GM12874 (cell line): ENCODE data around the gene RAD1.

Source experiments
- CTCF ChIP-seq: IDR thresholded peaks from 2 replicates; pipeline ENCODE4 v1.5.1; 2011; ENCODE audit warnings: low read depth, mild to moderate bottlenecking, control low read depth, low read length, moderate library complexity; ENCODE audit not compliant: insufficient read depth

Gene RAD1

DNA sequence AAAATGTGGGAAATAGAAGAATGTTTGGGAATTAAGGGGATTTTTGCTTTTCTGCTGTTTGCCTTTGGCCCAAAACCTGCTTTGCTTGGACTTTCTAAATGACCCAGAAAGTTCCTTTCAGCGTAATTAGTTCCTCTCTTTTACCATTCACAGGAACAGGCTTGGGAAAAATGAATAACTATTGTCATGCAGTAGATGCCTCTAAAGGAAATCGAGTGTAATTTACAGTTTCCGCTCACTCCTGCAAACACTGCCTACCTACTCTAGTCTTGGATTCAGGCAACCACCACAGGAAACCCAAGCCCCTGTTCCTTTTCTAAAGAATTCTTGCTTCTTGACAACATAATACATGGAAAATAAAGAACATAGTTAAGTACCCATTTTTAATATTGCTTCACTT, 51.4 kb downstream of the RAD1 start:
- no peak for TF ChIP-seq CTCF

GRCh38 chr5:34859253-34859652, 56.1 kb downstream of the RAD1 start:
- no peak for TF ChIP-seq CTCF

DNA sequence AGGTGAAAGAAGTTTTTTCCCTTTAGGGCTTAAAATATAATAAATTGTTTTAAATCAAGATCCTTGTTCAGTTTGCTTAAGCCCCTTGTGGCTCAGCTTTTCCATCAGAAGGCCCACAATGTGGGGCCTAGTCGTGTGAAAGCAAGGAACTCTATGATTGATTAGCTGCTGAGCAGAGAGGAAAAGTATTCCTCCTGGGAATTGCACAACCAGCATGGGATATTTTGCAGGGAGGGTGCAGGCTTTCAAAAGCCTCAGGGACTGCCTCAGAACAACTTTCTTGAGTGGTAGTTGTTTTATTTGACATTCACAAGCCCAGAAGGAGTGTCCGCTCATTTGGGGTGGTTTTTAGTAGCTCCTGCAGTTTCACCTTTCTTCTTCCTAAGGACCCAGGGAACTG, 56.5 kb downstream of the RAD1 start:
- no peak for TF ChIP-seq CTCF

DNA sequence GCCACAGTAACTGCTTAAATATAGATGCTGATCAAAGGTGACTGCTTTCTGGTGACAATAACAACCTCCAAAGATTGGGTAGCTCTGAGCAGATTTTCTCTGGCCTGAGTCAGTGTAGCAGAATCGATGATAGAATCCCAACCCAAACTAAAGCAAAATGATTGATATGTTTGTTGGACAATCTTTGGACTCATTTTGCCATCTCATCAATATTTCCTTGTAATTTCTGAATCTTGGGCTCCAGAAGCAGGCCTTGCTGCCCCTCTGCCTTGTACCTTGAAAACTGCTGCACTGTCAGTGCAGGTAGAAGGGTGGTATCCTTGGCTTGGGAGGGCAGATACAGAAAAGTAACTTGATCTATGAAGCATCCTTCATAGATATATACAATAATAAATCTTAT, 57.4 kb downstream of the RAD1 start:
- TF ChIP-seq CTCF = no peak

DNA sequence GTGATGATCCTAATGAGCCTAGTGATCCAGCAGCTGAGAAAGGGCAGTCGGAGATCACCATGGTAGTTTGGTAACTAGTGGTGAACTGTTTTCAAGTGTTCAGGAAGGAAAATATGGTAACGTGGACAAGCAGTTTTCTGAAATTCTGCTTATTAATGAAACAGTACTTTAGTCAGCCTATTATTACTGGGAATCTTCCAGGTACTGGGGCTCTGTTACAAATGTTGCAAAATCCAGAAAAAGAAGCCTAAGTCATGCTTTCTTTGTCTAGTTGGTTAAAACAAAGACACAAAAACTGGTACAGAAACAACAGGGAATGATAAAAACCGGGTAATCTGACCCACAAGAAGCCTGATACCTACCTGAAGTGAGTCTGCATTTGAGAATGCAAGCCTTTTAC, 58.1 kb downstream of the RAD1 start:
- TF ChIP-seq CTCF = no peak
